ENCODE results near the gene EVA1A.
"Not testable (repeated sequence)": the region's sequence is repeated elsewhere in the genome, so short reads cannot be mapped to it uniquely, and the experiment has no call there.

EVA1A gene

DNA sequence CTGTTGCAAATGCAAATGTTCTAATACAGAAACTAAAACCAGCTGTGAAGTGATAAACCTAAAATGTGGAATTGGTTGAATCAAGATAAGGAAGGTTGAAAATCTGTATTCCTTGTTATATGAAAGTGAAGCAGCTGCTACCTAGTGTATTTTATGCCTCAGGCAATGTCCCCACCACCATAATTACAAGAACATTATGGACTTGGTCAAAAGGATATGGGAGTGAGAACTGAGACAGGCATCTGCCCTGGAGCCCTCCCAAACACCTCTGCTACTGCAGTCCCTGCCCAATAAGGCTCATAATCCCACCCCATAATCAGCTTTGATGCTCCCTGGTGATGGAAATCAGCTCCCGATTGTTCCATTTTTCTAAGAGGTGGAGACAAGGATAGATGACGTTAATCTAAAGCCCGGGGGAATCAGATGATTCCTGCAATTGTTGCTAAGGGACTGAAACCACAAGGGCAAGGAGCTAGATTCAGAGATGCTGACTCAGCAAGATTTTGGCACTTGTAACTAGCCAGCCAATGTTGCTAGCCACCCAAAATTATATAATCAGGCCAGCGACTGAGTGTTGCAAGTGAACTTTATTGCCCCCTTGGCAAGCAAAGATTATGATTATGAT, 69.5 kb downstream of the EVA1A start:
- TF ChIP-seq, protein P1, sequence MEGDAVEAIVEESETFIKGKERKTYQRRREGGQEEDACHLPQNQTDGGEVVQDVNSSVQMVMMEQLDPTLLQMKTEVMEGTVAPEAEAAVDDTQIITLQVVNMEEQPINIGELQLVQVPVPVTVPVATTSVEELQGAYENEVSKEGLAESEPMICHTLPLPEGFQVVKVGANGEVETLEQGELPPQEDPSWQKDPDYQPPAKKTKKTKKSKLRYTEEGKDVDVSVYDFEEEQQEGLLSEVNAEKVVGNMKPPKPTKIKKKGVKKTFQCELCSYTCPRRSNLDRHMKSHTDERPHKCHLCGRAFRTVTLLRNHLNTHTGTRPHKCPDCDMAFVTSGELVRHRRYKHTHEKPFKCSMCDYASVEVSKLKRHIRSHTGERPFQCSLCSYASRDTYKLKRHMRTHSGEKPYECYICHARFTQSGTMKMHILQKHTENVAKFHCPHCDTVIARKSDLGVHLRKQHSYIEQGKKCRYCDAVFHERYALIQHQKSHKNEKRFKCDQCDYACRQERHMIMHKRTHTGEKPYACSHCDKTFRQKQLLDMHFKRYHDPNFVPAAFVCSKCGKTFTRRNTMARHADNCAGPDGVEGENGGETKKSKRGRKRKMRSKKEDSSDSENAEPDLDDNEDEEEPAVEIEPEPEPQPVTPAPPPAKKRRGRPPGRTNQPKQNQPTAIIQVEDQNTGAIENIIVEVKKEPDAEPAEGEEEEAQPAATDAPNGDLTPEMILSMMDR (IDR thresholded peaks at IDR 0.05; ENCODE audit: low read depth, low read length, missing control alignments) = no peak
- Histone ChIP-seq H3K27ac (no peak overlapping the region), H3K4me3 (ENCODE audit: low read depth, low read length) (no peak overlapping the region), H3K36me3 (replicated peaks) (peaks cover 21% of the 10 kb centered on the region), H3K27me3 (replicated peaks) (no peaks in the 10 kb centered on the region)
- peak; percentile 24 for DNase-seq
- in situ Hi-C loops (cut with HindIII; ENCODE audit: low pct_ligation_motif_present, low sequenced_read_pairs) = no loop called here

DNA sequence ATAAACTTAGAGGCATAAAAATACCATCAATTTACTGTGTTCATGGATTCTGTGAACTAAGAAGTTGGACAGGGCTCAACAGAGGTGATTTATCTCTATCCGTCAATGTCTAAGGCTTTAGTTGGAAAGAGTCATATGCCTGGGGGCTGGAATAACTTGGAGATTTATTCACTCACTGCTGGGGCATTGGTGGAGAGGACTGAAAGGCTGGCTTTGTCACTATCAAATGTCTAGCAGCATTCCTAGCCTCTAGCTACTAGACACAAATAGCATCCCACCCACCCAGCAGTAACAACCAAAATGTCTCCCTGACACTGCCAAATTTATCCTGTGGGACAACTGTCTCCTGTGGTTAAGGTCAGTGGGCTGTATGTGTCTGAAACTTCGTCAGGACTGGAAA, 71.0 kb downstream of the EVA1A start:
- TF ChIP-seq, protein P1 (IDR thresholded peaks at IDR 0.05; ENCODE audit: low read depth, low read length, missing control alignments) = no peak
- no peak overlapping the region for H3K27ac ChIP-seq
- in situ Hi-C loops (cut with HindIII; ENCODE audit: low pct_ligation_motif_present, low sequenced_read_pairs) = no loop called here

DNA sequence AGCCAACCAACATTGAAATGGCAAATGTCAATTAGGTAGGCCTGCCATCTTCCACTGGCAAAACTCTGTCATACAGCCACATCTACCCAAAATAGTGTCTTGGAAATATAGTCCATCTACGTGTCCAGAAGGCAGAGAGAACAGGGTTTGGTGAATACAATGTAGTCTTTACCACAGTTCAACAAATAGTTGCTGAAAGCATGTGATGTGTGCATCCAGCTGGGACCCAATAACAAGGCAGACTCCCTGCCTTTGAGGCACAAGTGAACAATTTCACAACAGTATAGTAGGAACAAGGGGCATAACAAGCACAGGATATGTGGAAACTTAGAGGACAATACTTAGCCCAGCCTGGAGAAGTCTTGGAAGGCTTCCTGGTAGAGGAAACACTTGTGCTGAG, 72.6 kb downstream of the EVA1A start:
- Histone ChIP-seq H3K27me3 (replicated peaks) (no peaks in the 10 kb centered on the region), H3K36me3 (replicated peaks) (peaks cover 13% of the 10 kb centered on the region), H3K4me3 (ENCODE audit: low read depth, low read length) (no peak overlapping the region), H3K27ac (no peak overlapping the region)
- in situ Hi-C loops (cut with HindIII; ENCODE audit: low pct_ligation_motif_present, low sequenced_read_pairs) = no loop called here
- no peak for DNase-seq
- TF ChIP-seq, protein P1 (IDR thresholded peaks at IDR 0.05; ENCODE audit: low read depth, low read length, missing control alignments) = no peak

More for the DNA sequence above, 71.0 kb downstream of the EVA1A start:
- Histone ChIP-seq H3K27me3 (replicated peaks) (no peaks in the 10 kb centered on the region), H3K4me3 (ENCODE audit: low read depth, low read length) (no peak overlapping the region), H3K36me3 (replicated peaks) (peaks cover 21% of the 10 kb centered on the region)
- DNase-seq = no peak

DNA sequence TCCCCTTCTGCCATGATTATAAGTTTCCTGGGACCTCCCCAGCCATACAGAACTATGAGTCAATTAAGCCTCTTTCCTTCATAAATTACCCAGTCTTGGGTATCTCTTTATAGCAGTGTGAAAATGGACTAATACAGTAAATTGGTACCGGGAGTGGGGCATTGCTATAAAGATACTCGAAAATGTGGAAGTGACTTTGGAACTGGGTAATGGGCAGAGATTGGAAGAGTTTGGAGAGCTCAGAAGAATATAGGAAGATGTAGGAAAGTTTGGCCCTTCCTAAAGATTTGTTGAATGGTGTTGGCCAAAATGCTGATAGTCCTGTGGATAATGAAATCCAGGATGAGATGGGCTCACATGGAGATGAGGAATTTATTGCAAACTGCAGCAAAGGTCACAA, 74.0 kb downstream of the EVA1A start:
- H3K27ac ChIP-seq; in situ Hi-C loops (cut with HindIII; ENCODE audit: low pct_ligation_motif_present, low sequenced_read_pairs); H3K27me3 ChIP-seq (replicated peaks); DNase-seq; H3K4me3 ChIP-seq (ENCODE audit: low read depth, low read length); H3K36me3 ChIP-seq (replicated peaks): not testable (repeated sequence)

DNA sequence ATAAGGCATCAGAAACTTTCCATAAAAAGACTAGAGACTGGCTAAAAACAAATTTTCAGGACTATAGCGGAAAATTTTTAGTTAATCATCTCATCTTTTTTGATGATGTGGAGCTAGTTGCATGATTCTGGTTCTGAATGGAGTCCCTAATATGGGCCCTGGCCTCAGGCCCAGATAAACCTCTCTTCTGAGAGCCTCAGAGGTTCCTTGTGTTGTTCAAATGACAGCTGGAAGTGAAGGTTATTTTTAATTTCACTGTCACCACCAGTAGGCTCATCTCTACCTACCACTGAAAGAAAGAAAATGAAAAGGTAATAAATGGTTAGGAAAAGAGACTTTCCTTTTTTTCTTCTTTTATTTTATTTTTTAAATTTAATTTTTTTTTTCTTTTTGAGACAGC, 75.9 kb downstream of the EVA1A start:
- no peaks in the 10 kb centered on the region for H3K27me3 ChIP-seq (replicated peaks)
- TF ChIP-seq, protein P1 (IDR thresholded peaks at IDR 0.05; ENCODE audit: low read depth, low read length, missing control alignments) = no peak
- H3K36me3 ChIP-seq (replicated peaks) = no peaks in the 10 kb centered on the region
- no peak overlapping the region for H3K27ac ChIP-seq
- in situ Hi-C loops (cut with HindIII; ENCODE audit: low pct_ligation_motif_present, low sequenced_read_pairs) = no loop called here
- H3K4me3 ChIP-seq (ENCODE audit: low read depth, low read length) = no peak overlapping the region
- DNase-seq = no peak

DNA sequence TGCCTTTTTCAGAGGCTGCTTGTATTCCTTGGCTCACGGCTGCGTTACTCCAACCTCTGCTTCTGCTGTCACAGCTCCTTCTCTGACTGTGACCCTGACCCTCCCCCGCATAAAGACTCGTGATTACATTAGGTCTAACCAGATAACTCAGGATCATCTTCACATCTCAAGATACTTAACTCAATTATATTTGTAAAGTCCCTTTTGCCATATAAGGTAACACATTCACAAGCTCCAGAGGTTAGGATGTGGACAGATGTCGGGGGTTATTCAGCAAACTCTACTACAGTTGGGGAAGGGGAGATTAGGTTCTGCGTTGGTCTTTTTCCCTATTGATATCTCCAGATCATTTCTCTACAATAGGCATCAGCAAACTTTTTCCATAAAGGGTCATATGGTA, 76.9 kb downstream of the EVA1A start:
- no peak overlapping the region for H3K4me3 ChIP-seq (ENCODE audit: low read depth, low read length)
- in situ Hi-C loops (cut with HindIII; ENCODE audit: low pct_ligation_motif_present, low sequenced_read_pairs) = no loop called here
- TF ChIP-seq, protein P1 (IDR thresholded peaks at IDR 0.05; ENCODE audit: low read depth, low read length, missing control alignments) = no peak

More for the DNA sequence above, 76.9 kb downstream of the EVA1A start:
- no peak for DNase-seq
- no peaks in the 10 kb centered on the region for H3K36me3 ChIP-seq (replicated peaks)
- H3K27ac ChIP-seq = no peak overlapping the region
- H3K27me3 ChIP-seq (replicated peaks) = no peaks in the 10 kb centered on the region

Data from brain microvascular endothelial cell (primary cell).